A549 treated with DMSO at 1 μM for 4 hours (cell line): Measurements from ENCODE around the gene SAT2. TPM values are rescaled to one million over a fixed set of nuclear protein-coding genes. Genes with fewer than 3 reads are reported as not detected.

Experiments used
- total RNA-seq: library from RNA; stranded (reverse); fragments of 200-300 nt; extraction: Qiagen RNA extraction; gene quantifications from 5 replicates; pipeline ENCODE4 v1.2.3, GENCODE V29; 2022; ENCODE audit warnings: low read depth

The SAT2 gene
- 75.9 to 92.6 TPM (median 88.1 TPM) in 5 replicates for total RNA-seq

GRCh38 chr17:7627250-7628121, at the start of gene SAT2:
Gene SAT2 (minus strand): TSS chr17:7627821. CDS start chr17:7627635, 186 bp downstream.

DNA sequence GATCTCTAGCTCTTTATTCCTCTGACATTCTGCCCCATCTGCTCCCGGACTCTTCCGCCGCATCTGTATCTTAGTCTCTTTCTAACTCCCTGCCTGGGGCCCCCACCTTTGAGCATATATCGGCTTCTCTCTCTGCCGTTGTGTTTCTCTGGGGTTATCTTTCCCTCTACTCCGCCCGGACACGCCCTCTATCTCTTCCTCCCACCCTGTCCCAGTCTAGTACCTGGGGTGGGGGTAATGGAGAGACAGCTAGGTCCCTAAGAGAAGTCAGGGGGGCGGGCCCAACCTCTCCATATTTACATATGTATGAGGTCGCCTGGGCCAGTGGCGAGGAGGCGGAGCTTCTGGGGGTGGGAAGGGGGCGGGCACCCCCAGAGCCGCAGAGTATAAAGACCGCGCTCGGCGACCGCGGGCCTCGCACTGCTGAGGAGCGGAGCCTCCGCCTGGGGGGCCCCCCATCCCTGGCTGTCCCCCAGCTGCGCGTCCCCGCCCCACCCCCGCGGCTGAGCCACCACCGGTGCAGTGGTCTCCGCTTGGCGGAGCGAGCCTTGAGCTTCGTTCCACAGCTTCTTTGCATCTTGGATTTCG, 23.0 kb upstream of the SAT2 start, which contains the start of gene ATP1B2:
TSS of gene ATP1B2 (plus strand) at position 418 of the 588 bp plus-strand sequence. CDS start 593 bp downstream, outside the sequence.

DNA sequence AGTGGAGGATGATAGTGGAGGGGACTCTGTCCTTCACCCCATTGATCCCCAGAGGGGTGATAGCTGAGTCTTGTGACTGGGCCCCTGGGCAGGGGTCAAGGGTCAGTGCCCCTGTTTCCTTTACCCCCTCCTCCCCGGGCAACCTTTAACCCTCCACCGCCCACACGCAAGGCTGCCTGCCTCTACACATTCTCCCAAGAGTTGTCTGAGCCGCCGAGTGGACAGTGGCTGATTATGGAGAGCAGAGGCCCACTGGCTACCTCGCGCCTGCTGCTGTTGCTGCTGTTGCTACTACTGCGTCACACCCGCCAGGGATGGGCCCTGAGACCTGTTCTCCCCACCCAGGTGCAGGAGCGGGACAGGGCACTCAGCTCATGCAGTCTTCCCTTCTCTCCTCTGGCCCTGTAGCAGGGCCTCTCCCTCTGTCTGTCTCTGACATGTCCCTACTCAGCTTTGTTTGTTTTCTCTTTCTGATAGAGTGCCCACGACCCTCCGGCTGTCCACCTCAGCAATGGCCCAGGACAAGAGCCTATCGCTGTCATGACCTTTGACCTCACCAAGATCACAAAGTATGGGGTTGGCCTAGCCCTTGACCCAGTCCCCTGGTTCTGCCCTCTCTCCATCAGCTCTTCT, 2.4 kb upstream of the SAT2 start, which contains the start of gene SHBG:
TSS of gene SHBG (plus strand) at position 197 of the 633 bp plus-strand sequence. CDS start at position 235, 38 bp downstream.

DNA sequence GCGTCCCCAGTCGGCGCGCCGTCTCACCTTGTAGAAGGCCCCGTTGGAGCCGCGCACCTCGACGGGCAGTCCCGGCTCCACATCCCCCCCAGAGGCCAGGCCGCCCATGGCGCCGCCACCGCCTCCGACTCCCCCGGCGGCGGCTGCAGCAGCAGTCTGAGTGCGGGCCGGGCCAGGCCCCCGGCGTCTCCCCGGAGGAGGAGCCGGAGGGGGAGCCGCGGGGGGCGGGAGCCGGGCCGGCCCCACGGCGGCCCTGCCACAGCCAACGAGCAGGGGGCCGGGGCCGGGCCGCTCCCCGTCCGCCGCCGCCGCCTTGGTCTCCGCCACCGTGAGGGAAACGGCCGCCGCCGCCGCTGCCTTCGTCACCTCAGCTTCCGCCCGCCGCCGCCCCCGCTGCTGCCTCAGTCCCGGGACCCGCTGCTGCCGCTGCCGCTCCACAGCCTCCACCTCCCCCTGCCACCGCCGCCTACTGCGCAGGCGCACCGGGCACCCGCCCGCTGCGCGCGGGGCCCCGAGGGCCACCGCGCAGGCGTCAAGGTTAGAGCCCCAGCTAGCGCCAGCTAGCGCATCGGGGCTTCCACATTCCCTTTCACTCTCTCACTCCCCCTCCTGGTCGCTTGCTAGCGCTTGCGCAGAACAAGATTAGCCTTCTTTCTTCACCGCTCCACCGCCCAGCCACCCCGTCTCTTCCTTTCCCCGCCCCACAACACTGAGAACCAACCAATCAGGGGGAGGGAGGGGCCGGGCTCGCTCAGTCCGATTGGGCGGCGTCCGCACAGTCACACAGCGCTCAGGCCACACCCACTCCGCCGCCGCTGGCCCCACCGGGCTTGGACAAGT, 13.0 kb downstream of the SAT2 start, which contains the start of gene FXR2:
TSS of gene FXR2 (minus strand) at position 473 of the 840 bp plus-strand sequence. CDS start at position 108, 365 bp downstream.

GRCh38 chr17:7589891-7590691, 37.5 kb downstream of the SAT2 start, which contains the start of gene SOX15:
Gene SOX15 (minus strand): TSS chr17:7590094. CDS start chr17:7589676, 418 bp downstream.

GRCh38 chr17:7583253-7584109, 44.1 kb downstream of the SAT2 start, which contains the start of gene MPDU1:
Gene MPDU1 (plus strand): TSS chr17:7583852. CDS start chr17:7583863, 11 bp downstream.

GRCh38 chr17:7579001-7579833, 48.4 kb downstream of the SAT2 start, which contains the start of gene CD68:
Gene CD68 (plus strand): TSS chr17:7579638. CDS start chr17:7579678, 40 bp downstream.

Other genes starting within 250 kb of the SAT2 start
- 1.3 to 1.8 TPM (median 1.6 TPM) in 5 replicates for gene TNK1, start 246.7 kb downstream of the SAT2 start, total RNA-seq
- 34.1 to 39.8 TPM (median 34.4 TPM) in 5 replicates for gene PLSCR3, start 233.3 kb downstream of the SAT2 start, total RNA-seq
- 181 to 226 TPM (median 200 TPM) in 5 replicates for gene TMEM256, start 223.7 kb downstream of the SAT2 start, total RNA-seq
- gene NLGN2, start 220.0 kb downstream of the SAT2 start, total RNA-seq, result 15.4 to 21.5 TPM (median 18.0 TPM) in 5 replicates
- gene SPEM1, start 207.5 kb downstream of the SAT2 start, total RNA-seq, result 0.08 TPM in 1 of 5 replicates, not detected in the others
- 0.07 TPM in 1 of 5 replicates, not detected in the others for gene SPEM2, start 202.2 kb downstream of the SAT2 start, total RNA-seq
- 0.03 TPM in 2 of 5 replicates, not detected in the others for gene SPEM3, start 199.0 kb downstream of the SAT2 start, total RNA-seq
- gene TMEM102, start 192.4 kb downstream of the SAT2 start, total RNA-seq, result 10.3 to 13.9 TPM (median 12.1 TPM) in 5 replicates
- 0.86 to 1.3 TPM (median 1.1 TPM) in 5 replicates for gene FGF11, start 188.3 kb downstream of the SAT2 start, total RNA-seq
- gene CHRNB1, start 182.8 kb downstream of the SAT2 start, total RNA-seq, result 5.4 to 7.8 TPM (median 7.1 TPM) in 5 replicates
- 21.4 to 26.2 TPM (median 24.4 TPM) in 5 replicates for gene ZBTB4, start 148.2 kb downstream of the SAT2 start, total RNA-seq
- not detected in 5 replicates for gene SLC35G6, start 146.4 kb downstream of the SAT2 start, total RNA-seq
- gene POLR2A, start 143.5 kb downstream of the SAT2 start, total RNA-seq, result 69.1 to 95.1 TPM (median 80.5 TPM) in 5 replicates
- 8.4 to 13.8 TPM (median 11.7 TPM) in 5 replicates for gene TNFSF12, start 78.8 kb downstream of the SAT2 start, total RNA-seq
- gene TNFSF13, start 69.1 kb downstream of the SAT2 start, total RNA-seq, result 0.53 to 0.94 TPM (median 0.70 TPM) in 5 replicates
- 90.8 to 107 TPM (median 105 TPM) in 5 replicates for gene SENP3, start 65.9 kb downstream of the SAT2 start, total RNA-seq
- gene CD68, start 48.2 kb downstream of the SAT2 start, total RNA-seq, result 31.9 to 41.8 TPM (median 37.0 TPM) in 5 replicates
- gene MPDU1, start 44.0 kb downstream of the SAT2 start, total RNA-seq, result 117 to 176 TPM (median 130 TPM) in 5 replicates
- gene SOX15, start 37.7 kb downstream of the SAT2 start, total RNA-seq, result 0.36 to 0.44 TPM (median 0.37 TPM) in 5 replicates
- gene FXR2, start 12.9 kb downstream of the SAT2 start, total RNA-seq, result 59.9 to 63.2 TPM (median 61.1 TPM) in 5 replicates
- gene SHBG, start 2.3 kb upstream of the SAT2 start, total RNA-seq, result 0.38 to 0.70 TPM (median 0.50 TPM) in 5 replicates
- gene ATP1B2, start 23.1 kb upstream of the SAT2 start, total RNA-seq, result 0.13 to 0.27 TPM (median 0.24 TPM) in 5 replicates
- 50.2 to 60.1 TPM (median 56.6 TPM) in 5 replicates for gene TP53, start 59.7 kb upstream of the SAT2 start, total RNA-seq
- 33.2 to 47.3 TPM (median 45.3 TPM) in 5 replicates for gene WRAP53, start 60.7 kb upstream of the SAT2 start, total RNA-seq
- gene EFNB3, start 77.4 kb upstream of the SAT2 start, total RNA-seq, result 1.2 to 1.9 TPM (median 1.6 TPM) in 5 replicates
- 0.01 to 0.09 TPM (median 0.02 TPM) in 5 replicates for gene DNAH2, start 89.9 kb upstream of the SAT2 start, total RNA-seq
- 17.7 to 24.0 TPM (median 19.0 TPM) in 5 replicates for gene KDM6B, start 206.4 kb upstream of the SAT2 start, total RNA-seq
- 0.57 to 1.7 TPM (median 0.96 TPM) in 5 replicates for gene TMEM88, start 227.2 kb upstream of the SAT2 start, total RNA-seq
- 191 to 232 TPM (median 215 TPM) in 5 replicates for gene NAA38, start 229.7 kb upstream of the SAT2 start, total RNA-seq
- 21.2 to 25.1 TPM (median 23.1 TPM) in 5 replicates for gene CYB5D1, start 230.2 kb upstream of the SAT2 start, total RNA-seq